Suppressor macrophage (primary cell): Measurements from ENCODE around the gene CADPS.

ENCODE experiments used
- DNase-seq, 4 experiments: peaks; one replicate each; pipeline ENCODE4 v3.0.0-alpha.2; 2020 to 2022

CADPS gene

GRCh38 chr3:62678841-62679240 is 196.4 kb downstream of the CADPS start:
- DNase-seq = no peak

GRCh38 chr3:62677926-62678325 is 197.3 kb downstream of the CADPS start:
- no peak for DNase-seq

GRCh38 chr3:62676689-62677271 is 198.4 kb downstream of the CADPS start:
- no peak for DNase-seq

- DNase-seq = no peak
Measured at GRCh38 chr3:62675492-62675891, 199.7 kb downstream of the CADPS start.

- DNase-seq = no peak
Measured at GRCh38 chr3:62672988-62673313, 202.3 kb downstream of the CADPS start.

- no peak for DNase-seq
Measured at GRCh38 chr3:62672270-62672987, 202.8 kb downstream of the CADPS start.

- no peak for DNase-seq
Measured at GRCh38 chr3:62670351-62670750, 204.9 kb downstream of the CADPS start.

GRCh38 chr3:62669161-62669560 is 206.1 kb downstream of the CADPS start:
- no peak for DNase-seq

- DNase-seq = no peak
Measured at GRCh38 chr3:62667714-62668113, 207.5 kb downstream of the CADPS start.

GRCh38 chr3:62665627-62666437 is 209.4 kb downstream of the CADPS start:
- peak; percentile 17 to 44 (median 26) for DNase-seq

GRCh38 chr3:62662677-62663076 is 212.5 kb downstream of the CADPS start:
- no peak for DNase-seq

- no peak for DNase-seq
Measured at GRCh38 chr3:62659660-62660059, 215.6 kb downstream of the CADPS start.

- no peak for DNase-seq
Measured at GRCh38 chr3:62655691-62656063, 219.5 kb downstream of the CADPS start.

- no peak for DNase-seq
Measured at GRCh38 chr3:62655056-62655690, 220.0 kb downstream of the CADPS start.

GRCh38 chr3:62653796-62654195 is 221.4 kb downstream of the CADPS start:
- DNase-seq = no peak

GRCh38 chr3:62647711-62648110 is 227.5 kb downstream of the CADPS start:
- no peak for DNase-seq

- DNase-seq = no peak
Measured at GRCh38 chr3:62644493-62644892, 230.7 kb downstream of the CADPS start.

- DNase-seq = no peak
Measured at GRCh38 chr3:62638316-62638715, 236.9 kb downstream of the CADPS start.

- DNase-seq = no peak
Measured at GRCh38 chr3:62636235-62636826, 238.9 kb downstream of the CADPS start.

GRCh38 chr3:62632510-62633294 is 242.5 kb downstream of the CADPS start:
- DNase-seq = no peak

- DNase-seq = no peak
Measured at GRCh38 chr3:62631488-62631887, 243.7 kb downstream of the CADPS start.

- DNase-seq = no peak
Measured at GRCh38 chr3:62630664-62631063, 244.6 kb downstream of the CADPS start.
